HG02884 (cell line): ENCODE data around the gene NOC2L.

ENCODE experiments used
- ATAC-seq: cut with Tn5 transposase; IDR thresholded peaks from one replicate; pipeline ENCODE4 v1.9.1; 2021; ENCODE audit warnings: mild to moderate bottlenecking, moderate library complexity; ENCODE audit not compliant: unreplicated experiment

The NOC2L gene

GRCh38 chr1:958823-959730 lies at the start of gene NOC2L:
NOC2L (minus strand) TSS chr1:959256; CDS start chr1:959240, 16 bp downstream.
- no peak for ATAC-seq

GRCh38 chr1:1006305-1007159 lies 47.5 kb upstream of the NOC2L start:
- ATAC-seq = no peak

- ATAC-seq = no peak
These were observed 46.8 kb upstream of the NOC2L start for GRCh38 chr1:1005774-1006304.

GRCh38 chr1:1004780-1005697 lies 46.0 kb upstream of the NOC2L start:
- ATAC-seq = no peak

- no peak for ATAC-seq
These were observed 45.3 kb upstream of the NOC2L start for GRCh38 chr1:1004420-1004779.

GRCh38 chr1:1003618-1004419 lies 44.8 kb upstream of the NOC2L start:
- no peak for ATAC-seq

- ATAC-seq = no peak
These were observed 42.2 kb upstream of the NOC2L start for GRCh38 chr1:1001057-1001783.

GRCh38 chr1:1000357-1001056 lies 41.5 kb upstream of the NOC2L start:
- no peak for ATAC-seq

- ATAC-seq = no peak
These were observed 40.8 kb upstream of the NOC2L start, which contains the start of gene HES4 for GRCh38 chr1:999725-1000356. HES4 (minus strand) TSS chr1:1000097; CDS start chr1:999973, 124 bp downstream.

- no peak for ATAC-seq
These were observed 40.1 kb upstream of the NOC2L start for GRCh38 chr1:998995-999724.

GRCh38 chr1:998745-998994 lies 39.6 kb upstream of the NOC2L start:
- ATAC-seq = no peak

GRCh38 chr1:997993-998744 lies 39.1 kb upstream of the NOC2L start:
- ATAC-seq = no peak

- no peak for ATAC-seq
These were observed 38.6 kb upstream of the NOC2L start for GRCh38 chr1:997713-997992.

- no peak for ATAC-seq
These were observed 38.0 kb upstream of the NOC2L start for GRCh38 chr1:996851-997712.

- ATAC-seq = no peak
These were observed 36.9 kb upstream of the NOC2L start for GRCh38 chr1:995665-996633.
